WTC11 (cell line): ENCODE results near the gene NECTIN1.

Source experiments
- ATF3 ChIP-seq: sonication (generic); formaldehyde crosslinking; conservative IDR thresholded peaks from 2 replicates; pipeline ENCODE4 v1.8.1; 2022; ENCODE audit warnings: mild to moderate bottlenecking, missing genetic modification reagents
- E2F4 ChIP-seq: sonication (generic); formaldehyde crosslinking; IDR thresholded peaks from 2 replicates; pipeline ENCODE4 v1.8.1; 2022; ENCODE audit warnings: low read depth, mild to moderate bottlenecking, moderate library complexity, missing genetic modification reagents, borderline replicate concordance
- NR3C1 ChIP-seq: sonication (generic); formaldehyde crosslinking; conservative IDR thresholded peaks from 2 replicates; pipeline ENCODE4 v1.8.1; 2023; ENCODE audit warnings: low read depth, mild to moderate bottlenecking, missing genetic modification reagents
- ZNF121 ChIP-seq: sonication (generic); formaldehyde crosslinking; IDR thresholded peaks from 2 replicates; pipeline ENCODE4 v1.8.0; 2023; ENCODE audit warnings: missing genetic modification reagents
- ZNF138 ChIP-seq: sonication (generic); formaldehyde crosslinking; conservative IDR thresholded peaks from 2 replicates; pipeline ENCODE4 v1.8.1; 2022; ENCODE audit warnings: mild to moderate bottlenecking, moderate library complexity, missing genetic modification reagents
- ZNF263 ChIP-seq: sonication (generic); formaldehyde crosslinking; IDR thresholded peaks from 2 replicates; pipeline ENCODE4 v1.8.1; 2022; ENCODE audit warnings: low read depth, mild to moderate bottlenecking, moderate library complexity, missing genetic modification reagents
- ZSCAN18 ChIP-seq: fragments of 250-450 bp; sonication (Bioruptor Pico); IDR thresholded peaks from 2 replicates; pipeline ENCODE4 v2.1.2; 2022; ENCODE audit warnings: mild to moderate bottlenecking, moderate library complexity
- TF ChIP-seq, protein P1 (sequence below): fragments of 200-600 bp; IDR thresholded peaks from 2 replicates; pipeline ENCODE4 v1.8.0; 2022; ENCODE audit warnings: antibody characterized with exemption
- TF ChIP-seq, protein P2 (sequence below): sonication (generic); formaldehyde crosslinking; IDR thresholded peaks from 2 replicates; pipeline ENCODE4 v1.8.1; 2023; ENCODE audit warnings: mild to moderate bottlenecking, missing genetic modification reagents, moderate library complexity
- TF ChIP-seq, protein P3 (sequence below): sonication (generic); formaldehyde crosslinking; IDR thresholded peaks from 2 replicates; pipeline ENCODE4 v1.8.0; 2022; ENCODE audit warnings: missing genetic modification reagents
- TF ChIP-seq, protein P4 (sequence below): sonication (generic); formaldehyde crosslinking; IDR thresholded peaks from 2 replicates; pipeline ENCODE4 v1.8.0; 2022; ENCODE audit warnings: mild to moderate bottlenecking, missing genetic modification reagents
- TF ChIP-seq, protein P5 (sequence below): sonication (generic); formaldehyde crosslinking; IDR thresholded peaks from 2 replicates; pipeline ENCODE4 v1.8.1; 2023; ENCODE audit warnings: mild to moderate bottlenecking, missing genetic modification reagents
- TF ChIP-seq, protein P6 (sequence below): sonication (generic); formaldehyde crosslinking; IDR thresholded peaks from 2 replicates; pipeline ENCODE4 v1.8.1; 2023; ENCODE audit warnings: mild to moderate bottlenecking, missing genetic modification reagents

DNA sequence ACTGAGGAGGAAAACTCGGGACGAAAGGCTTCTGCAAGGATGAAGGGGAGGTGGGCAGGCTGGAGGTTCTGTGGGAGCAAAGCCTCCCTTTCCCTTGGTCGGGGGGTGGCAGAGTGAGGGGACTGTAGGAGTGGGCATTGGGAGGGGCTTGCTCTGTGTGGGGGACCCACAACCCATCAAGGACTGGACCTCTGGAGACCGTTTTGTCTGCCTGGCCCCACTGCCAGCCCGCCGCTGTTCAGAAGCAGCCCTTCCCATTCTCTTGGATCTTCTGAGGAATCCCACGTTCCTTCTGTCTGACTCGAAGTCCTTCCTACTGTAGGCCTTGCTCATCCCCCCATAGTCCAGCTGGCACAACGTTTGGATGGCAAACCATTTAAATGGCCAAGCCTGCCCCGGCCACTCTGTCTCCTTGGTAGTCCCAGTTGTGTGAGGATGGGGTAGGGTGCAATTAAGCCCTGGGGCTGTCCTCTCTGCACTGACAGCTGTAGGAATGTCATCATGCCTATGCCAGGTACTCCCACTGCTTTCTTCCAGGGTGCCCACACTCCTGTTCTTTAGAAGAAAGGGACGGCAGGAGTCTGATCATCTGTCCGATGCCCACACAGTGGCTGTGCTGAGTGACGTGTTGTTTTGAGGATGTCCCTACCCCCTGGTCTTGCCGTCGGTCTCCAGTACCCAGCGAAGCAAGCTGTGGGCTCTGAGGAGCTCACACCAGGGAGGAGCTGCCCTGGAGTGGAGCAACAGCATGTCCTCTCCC lies 17.0 kb upstream of the NECTIN1 start:
- TF ChIP-seq, protein P1, sequence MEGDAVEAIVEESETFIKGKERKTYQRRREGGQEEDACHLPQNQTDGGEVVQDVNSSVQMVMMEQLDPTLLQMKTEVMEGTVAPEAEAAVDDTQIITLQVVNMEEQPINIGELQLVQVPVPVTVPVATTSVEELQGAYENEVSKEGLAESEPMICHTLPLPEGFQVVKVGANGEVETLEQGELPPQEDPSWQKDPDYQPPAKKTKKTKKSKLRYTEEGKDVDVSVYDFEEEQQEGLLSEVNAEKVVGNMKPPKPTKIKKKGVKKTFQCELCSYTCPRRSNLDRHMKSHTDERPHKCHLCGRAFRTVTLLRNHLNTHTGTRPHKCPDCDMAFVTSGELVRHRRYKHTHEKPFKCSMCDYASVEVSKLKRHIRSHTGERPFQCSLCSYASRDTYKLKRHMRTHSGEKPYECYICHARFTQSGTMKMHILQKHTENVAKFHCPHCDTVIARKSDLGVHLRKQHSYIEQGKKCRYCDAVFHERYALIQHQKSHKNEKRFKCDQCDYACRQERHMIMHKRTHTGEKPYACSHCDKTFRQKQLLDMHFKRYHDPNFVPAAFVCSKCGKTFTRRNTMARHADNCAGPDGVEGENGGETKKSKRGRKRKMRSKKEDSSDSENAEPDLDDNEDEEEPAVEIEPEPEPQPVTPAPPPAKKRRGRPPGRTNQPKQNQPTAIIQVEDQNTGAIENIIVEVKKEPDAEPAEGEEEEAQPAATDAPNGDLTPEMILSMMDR = no peak
- no peak for TF ChIP-seq NR3C1 (CRISPR knock-in tag)
- no peak for TF ChIP-seq E2F4
- TF ChIP-seq ZSCAN18 (CRISPR knock-in tag) = no peak
- no peak for TF ChIP-seq ATF3 (CRISPR knock-in tag)
- no peak for TF ChIP-seq ZNF121 (CRISPR knock-in tag)
- TF ChIP-seq, protein P2, sequence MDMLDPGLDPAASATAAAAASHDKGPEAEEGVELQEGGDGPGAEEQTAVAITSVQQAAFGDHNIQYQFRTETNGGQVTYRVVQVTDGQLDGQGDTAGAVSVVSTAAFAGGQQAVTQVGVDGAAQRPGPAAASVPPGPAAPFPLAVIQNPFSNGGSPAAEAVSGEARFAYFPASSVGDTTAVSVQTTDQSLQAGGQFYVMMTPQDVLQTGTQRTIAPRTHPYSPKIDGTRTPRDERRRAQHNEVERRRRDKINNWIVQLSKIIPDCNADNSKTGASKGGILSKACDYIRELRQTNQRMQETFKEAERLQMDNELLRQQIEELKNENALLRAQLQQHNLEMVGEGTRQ (CRISPR knock-in tag) = no peak
- TF ChIP-seq, protein P3, sequence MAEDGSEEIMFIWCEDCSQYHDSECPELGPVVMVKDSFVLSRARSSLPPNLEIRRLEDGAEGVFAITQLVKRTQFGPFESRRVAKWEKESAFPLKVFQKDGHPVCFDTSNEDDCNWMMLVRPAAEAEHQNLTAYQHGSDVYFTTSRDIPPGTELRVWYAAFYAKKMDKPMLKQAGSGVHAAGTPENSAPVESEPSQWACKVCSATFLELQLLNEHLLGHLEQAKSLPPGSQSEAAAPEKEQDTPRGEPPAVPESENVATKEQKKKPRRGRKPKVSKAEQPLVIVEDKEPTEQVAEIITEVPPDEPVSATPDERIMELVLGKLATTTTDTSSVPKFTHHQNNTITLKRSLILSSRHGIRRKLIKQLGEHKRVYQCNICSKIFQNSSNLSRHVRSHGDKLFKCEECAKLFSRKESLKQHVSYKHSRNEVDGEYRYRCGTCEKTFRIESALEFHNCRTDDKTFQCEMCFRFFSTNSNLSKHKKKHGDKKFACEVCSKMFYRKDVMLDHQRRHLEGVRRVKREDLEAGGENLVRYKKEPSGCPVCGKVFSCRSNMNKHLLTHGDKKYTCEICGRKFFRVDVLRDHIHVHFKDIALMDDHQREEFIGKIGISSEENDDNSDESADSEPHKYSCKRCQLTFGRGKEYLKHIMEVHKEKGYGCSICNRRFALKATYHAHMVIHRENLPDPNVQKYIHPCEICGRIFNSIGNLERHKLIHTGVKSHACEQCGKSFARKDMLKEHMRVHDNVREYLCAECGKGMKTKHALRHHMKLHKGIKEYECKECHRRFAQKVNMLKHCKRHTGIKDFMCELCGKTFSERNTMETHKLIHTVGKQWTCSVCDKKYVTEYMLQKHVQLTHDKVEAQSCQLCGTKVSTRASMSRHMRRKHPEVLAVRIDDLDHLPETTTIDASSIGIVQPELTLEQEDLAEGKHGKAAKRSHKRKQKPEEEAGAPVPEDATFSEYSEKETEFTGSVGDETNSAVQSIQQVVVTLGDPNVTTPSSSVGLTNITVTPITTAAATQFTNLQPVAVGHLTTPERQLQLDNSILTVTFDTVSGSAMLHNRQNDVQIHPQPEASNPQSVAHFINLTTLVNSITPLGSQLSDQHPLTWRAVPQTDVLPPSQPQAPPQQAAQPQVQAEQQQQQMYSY (CRISPR knock-in tag) = no peak
- TF ChIP-seq, protein P4, sequence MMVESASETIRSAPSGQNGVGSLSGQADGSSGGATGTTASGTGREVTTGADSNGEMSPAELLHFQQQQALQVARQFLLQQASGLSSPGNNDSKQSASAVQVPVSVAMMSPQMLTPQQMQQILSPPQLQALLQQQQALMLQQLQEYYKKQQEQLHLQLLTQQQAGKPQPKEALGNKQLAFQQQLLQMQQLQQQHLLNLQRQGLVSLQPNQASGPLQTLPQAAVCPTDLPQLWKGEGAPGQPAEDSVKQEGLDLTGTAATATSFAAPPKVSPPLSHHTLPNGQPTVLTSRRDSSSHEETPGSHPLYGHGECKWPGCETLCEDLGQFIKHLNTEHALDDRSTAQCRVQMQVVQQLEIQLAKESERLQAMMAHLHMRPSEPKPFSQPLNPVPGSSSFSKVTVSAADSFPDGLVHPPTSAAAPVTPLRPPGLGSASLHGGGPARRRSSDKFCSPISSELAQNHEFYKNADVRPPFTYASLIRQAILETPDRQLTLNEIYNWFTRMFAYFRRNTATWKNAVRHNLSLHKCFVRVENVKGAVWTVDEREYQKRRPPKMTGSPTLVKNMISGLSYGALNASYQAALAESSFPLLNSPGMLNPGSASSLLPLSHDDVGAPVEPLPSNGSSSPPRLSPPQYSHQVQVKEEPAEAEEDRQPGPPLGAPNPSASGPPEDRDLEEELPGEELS (CRISPR knock-in tag) = no peak
- TF ChIP-seq ZNF138 (CRISPR knock-in tag) = no peak
- TF ChIP-seq, protein P5, sequence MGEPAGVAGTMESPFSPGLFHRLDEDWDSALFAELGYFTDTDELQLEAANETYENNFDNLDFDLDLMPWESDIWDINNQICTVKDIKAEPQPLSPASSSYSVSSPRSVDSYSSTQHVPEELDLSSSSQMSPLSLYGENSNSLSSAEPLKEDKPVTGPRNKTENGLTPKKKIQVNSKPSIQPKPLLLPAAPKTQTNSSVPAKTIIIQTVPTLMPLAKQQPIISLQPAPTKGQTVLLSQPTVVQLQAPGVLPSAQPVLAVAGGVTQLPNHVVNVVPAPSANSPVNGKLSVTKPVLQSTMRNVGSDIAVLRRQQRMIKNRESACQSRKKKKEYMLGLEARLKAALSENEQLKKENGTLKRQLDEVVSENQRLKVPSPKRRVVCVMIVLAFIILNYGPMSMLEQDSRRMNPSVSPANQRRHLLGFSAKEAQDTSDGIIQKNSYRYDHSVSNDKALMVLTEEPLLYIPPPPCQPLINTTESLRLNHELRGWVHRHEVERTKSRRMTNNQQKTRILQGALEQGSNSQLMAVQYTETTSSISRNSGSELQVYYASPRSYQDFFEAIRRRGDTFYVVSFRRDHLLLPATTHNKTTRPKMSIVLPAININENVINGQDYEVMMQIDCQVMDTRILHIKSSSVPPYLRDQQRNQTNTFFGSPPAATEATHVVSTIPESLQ (CRISPR knock-in tag) = no peak
- TF ChIP-seq, protein P6, sequence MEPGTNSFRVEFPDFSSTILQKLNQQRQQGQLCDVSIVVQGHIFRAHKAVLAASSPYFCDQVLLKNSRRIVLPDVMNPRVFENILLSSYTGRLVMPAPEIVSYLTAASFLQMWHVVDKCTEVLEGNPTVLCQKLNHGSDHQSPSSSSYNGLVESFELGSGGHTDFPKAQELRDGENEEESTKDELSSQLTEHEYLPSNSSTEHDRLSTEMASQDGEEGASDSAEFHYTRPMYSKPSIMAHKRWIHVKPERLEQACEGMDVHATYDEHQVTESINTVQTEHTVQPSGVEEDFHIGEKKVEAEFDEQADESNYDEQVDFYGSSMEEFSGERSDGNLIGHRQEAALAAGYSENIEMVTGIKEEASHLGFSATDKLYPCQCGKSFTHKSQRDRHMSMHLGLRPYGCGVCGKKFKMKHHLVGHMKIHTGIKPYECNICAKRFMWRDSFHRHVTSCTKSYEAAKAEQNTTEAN (CRISPR knock-in tag) = no peak
- no peak for TF ChIP-seq ZNF263
